Neuronal stem cell (in vitro differentiated cells): ENCODE data around the gene SCART1.
"Not testable (repeated sequence)": the region's sequence is repeated elsewhere in the genome, so short reads cannot be mapped to it uniquely, and the experiment has no call there.

Source experiments
- DNase-seq: peaks from one replicate; pipeline ENCODE4 v3.0.0-alpha.2; 2013; ENCODE audit warnings: low spot score
- H2AFZ ChIP-seq: one replicate; pipeline ENCODE4 v1.6.1; 2013; ENCODE audit warnings: mild to moderate bottlenecking, low read length, inconsistent platforms
- H2AK5ac ChIP-seq: 2 replicates; pipeline ENCODE4 v1.6.1; 2013; ENCODE audit warnings: low read depth, mild to moderate bottlenecking, inconsistent platforms, low read length, moderate library complexity, mixed read lengths
- H2BK120ac ChIP-seq: 2 replicates; pipeline ENCODE4 v1.6.1; 2013; ENCODE audit warnings: low read depth, mild to moderate bottlenecking, inconsistent platforms, low read length, moderate library complexity, mixed read lengths
- H2BK12ac ChIP-seq: one replicate; pipeline ENCODE4 v1.6.1; 2013; ENCODE audit warnings: low read length, inconsistent platforms
- H2BK15ac ChIP-seq: 2 replicates; pipeline ENCODE4 v1.6.1; 2013; ENCODE audit warnings: mild to moderate bottlenecking, low read length, inconsistent platforms, mixed read lengths
- H2BK5ac ChIP-seq: one replicate; pipeline ENCODE4 v1.6.1; 2013; ENCODE audit warnings: inconsistent platforms, mild to moderate bottlenecking, low read length, moderate library complexity
- H3K14ac ChIP-seq: one replicate; pipeline ENCODE4 v1.6.1; 2013; ENCODE audit warnings: low read length, inconsistent platforms
- H3K18ac ChIP-seq: 2 replicates; pipeline ENCODE4 v1.6.1; 2013; ENCODE audit warnings: low read length, inconsistent platforms
- H3K23ac ChIP-seq: 2 replicates; pipeline ENCODE4 v1.6.1; 2013; ENCODE audit warnings: low read depth, mild to moderate bottlenecking, mixed read lengths, low read length, inconsistent platforms; ENCODE audit not compliant: poor library complexity
- H3K27ac ChIP-seq: replicated peaks from 3 replicates; pipeline ENCODE4 v1.5.1; 2013; ENCODE audit warnings: low read length, inconsistent platforms
- H3K27me3 ChIP-seq, 3 experiments: 2 replicates each; pipeline ENCODE4 v1.6.1; 2013; ENCODE audit warnings: low read length in 3 of 3, mild to moderate bottlenecking in 2 of 3, inconsistent platforms in 1 of 3, low read depth in 1 of 3, mixed read lengths in 1 of 3, moderate library complexity in 1 of 3; ENCODE audit not compliant: control insufficient read depth in 3 of 3, insufficient read depth in 3 of 3
- H3K36me3 ChIP-seq, 2 donors: replicated peaks in 1 of 2; 2 replicates each; pipeline ENCODE4 v1.6.1; 2013; ENCODE audit warnings: low read length in 2 of 2; ENCODE audit not compliant: control insufficient read depth in 2 of 2, insufficient read depth in 2 of 2
- H3K4ac ChIP-seq: 2 replicates; pipeline ENCODE4 v1.6.1; 2013; ENCODE audit warnings: inconsistent platforms, mild to moderate bottlenecking, low read length, moderate library complexity
- H3K4me1 ChIP-seq, 2 donors: 1 replicate in 1 of 2; 2 replicates in 1 of 2; pipeline ENCODE4 v1.6.1; 2013; ENCODE audit warnings: low read length in 2 of 2, low read depth in 1 of 2; ENCODE audit not compliant: control insufficient read depth in 2 of 2, insufficient read depth in 1 of 2
- H3K4me2 ChIP-seq: one replicate; pipeline ENCODE4 v1.6.1; 2013; ENCODE audit warnings: mild to moderate bottlenecking, low read length, inconsistent platforms; ENCODE audit not compliant: insufficient read depth, poor library complexity, severe bottlenecking
- H3K4me3 ChIP-seq, 2 donors: 2 replicates each; pipeline ENCODE4 v1.5.1; 2013; ENCODE audit warnings: low read length in 2 of 2, mild to moderate bottlenecking in 2 of 2, inconsistent platforms in 1 of 2, moderate library complexity in 1 of 2
- H3K79me1 ChIP-seq: one replicate; pipeline ENCODE4 v1.6.1; 2013; ENCODE audit warnings: low read depth, mild to moderate bottlenecking, inconsistent platforms, low read length, moderate library complexity
- H3K9ac ChIP-seq: one replicate; pipeline ENCODE4 v1.6.1; 2013; ENCODE audit warnings: mild to moderate bottlenecking, low read depth, low read length, inconsistent platforms; ENCODE audit not compliant: poor library complexity
- H3K9me3 ChIP-seq, 2 donors: replicated peaks in 1 of 2; 2 replicates each; pipeline versions ENCODE3 to v1.6.1; 2013; ENCODE audit warnings: low read length in 2 of 2, mild to moderate bottlenecking in 2 of 2, inconsistent platforms in 1 of 2, low read depth in 1 of 2, mixed read lengths in 1 of 2, moderate library complexity in 1 of 2; ENCODE audit not compliant: control insufficient read depth in 2 of 2, insufficient read depth in 1 of 2
- H4K8ac ChIP-seq: one replicate; pipeline ENCODE4 v1.6.1; 2013; ENCODE audit warnings: low read depth, mild to moderate bottlenecking, inconsistent platforms, low read length, moderate library complexity
- H4K91ac ChIP-seq: one replicate; pipeline ENCODE4 v1.6.1; 2013; ENCODE audit warnings: low read length, low read depth, mild to moderate bottlenecking, inconsistent platforms; ENCODE audit not compliant: poor library complexity
- WGBS, 2 donors: extraction: QIAGEN DNeasy Blood & Tissue Kit; methylation state at CpG; one replicate each; pipeline ENCODE4 v1.1.7; 2013; ENCODE audit warnings: missing lambda C conversion rate in 2 of 2, mixed read lengths in 1 of 2; ENCODE audit not compliant: insufficient read length in 2 of 2, insufficient replicate concordance in 1 of 2; ENCODE audit errors: extremely low coverage in 2 of 2; 5-methylcytosine and 5-hydroxymethylcytosine counted together

The SCART1 gene

DNA sequence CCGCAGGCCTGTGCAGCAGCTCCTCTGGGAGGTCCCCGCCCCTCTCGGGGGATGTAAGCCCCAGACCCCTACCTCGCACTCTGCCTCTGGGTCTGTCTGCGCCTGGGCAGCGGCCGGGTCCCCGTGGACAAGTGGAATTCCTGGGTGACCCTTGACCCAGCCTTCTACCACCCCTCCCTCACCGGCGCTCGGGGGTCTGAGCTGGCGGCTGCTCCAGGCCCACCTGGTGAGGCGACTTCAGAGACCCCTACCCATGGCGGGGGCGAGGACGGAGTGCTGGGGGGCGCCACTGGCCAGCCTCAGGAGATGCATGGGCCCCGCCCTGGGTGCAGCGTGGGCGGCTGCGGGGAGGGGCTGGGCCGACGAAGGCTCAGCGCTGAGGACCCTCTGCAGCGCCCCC lies 21.0 kb upstream of the SCART1 start:
- H2AFZ ChIP-seq, H2BK120ac ChIP-seq, H3K4me2 ChIP-seq, H4K8ac ChIP-seq, H2BK5ac ChIP-seq, H3K27me3 ChIP-seq, H3K9me3 ChIP-seq, H3K14ac ChIP-seq, H3K27ac ChIP-seq, H3K4me1 ChIP-seq, H4K91ac ChIP-seq, H3K9ac ChIP-seq, H3K36me3 ChIP-seq, H3K18ac ChIP-seq, DNase-seq, H2AK5ac ChIP-seq, H3K4ac ChIP-seq, H3K79me1 ChIP-seq, H2BK15ac ChIP-seq, H3K23ac ChIP-seq, H3K4me3 ChIP-seq, H2BK12ac ChIP-seq: not testable (repeated sequence)
- no CpG with 5 or more reads among the region's 25 CpGs for WGBS, 2 donors

DNA sequence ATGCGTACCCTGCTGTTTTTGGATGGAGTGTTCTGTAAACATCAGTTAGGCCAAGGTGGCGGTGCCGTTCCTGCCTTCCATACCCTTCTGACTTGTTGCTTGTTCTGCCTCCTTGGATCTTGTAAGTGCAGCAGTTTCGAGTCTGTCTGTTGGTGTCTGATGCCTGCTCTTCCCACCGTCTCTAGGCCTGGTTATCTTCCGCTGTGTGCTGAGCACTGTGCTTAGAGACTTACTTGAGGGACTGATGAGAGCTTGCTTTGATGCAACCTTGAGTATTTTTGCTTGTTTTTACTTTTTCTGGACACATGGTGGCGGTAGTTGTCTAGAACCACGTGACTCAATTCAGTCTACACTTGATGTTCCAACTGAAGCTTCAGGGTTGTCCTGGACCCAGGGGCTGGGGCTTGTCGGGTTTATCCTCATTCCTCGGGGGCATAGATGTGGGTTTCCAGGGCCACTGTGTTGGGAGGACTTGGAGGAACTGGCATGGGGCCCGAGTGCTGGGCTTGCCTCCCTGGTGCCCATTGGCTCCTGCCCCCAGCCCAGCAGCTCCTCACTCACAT lies 15.0 kb upstream of the SCART1 start:
- H3K23ac ChIP-seq, result no peak overlapping the region
- H3K4me1 ChIP-seq, result no peaks in the 10 kb centered on the region
- no peak overlapping the region for H2BK15ac ChIP-seq
- no peaks in the 10 kb centered on the region for H3K27me3 ChIP-seq
- no peaks in the 10 kb centered on the region for H3K79me1 ChIP-seq
- H3K27ac ChIP-seq, result no peak overlapping the region
- no peak overlapping the region for H3K18ac ChIP-seq
- no peak for DNase-seq
- no peak overlapping the region for H3K4me3 ChIP-seq
- H3K4ac ChIP-seq, result no peak overlapping the region
- H2AFZ ChIP-seq, result no peak overlapping the region
- H2AK5ac ChIP-seq, result no peak overlapping the region
- H2BK5ac ChIP-seq, result no peak overlapping the region
- H2BK120ac ChIP-seq, result no peak overlapping the region
- no peak overlapping the region for H4K8ac ChIP-seq
- H4K91ac ChIP-seq, result no peak overlapping the region
- H3K9me3 ChIP-seq, result peaks cover 0 to 41% of the 10 kb centered on the region in 2 donors
- H3K36me3 ChIP-seq, result no peaks in the 10 kb centered on the region
- H3K4me2 ChIP-seq, result no peak overlapping the region
- WGBS, 2 donors, result no CpG with 5 or more reads among the region's 11 CpGs
- no peak overlapping the region for H3K14ac ChIP-seq
- H2BK12ac ChIP-seq, result no peak overlapping the region
- H3K9ac ChIP-seq, result no peak overlapping the region

DNA sequence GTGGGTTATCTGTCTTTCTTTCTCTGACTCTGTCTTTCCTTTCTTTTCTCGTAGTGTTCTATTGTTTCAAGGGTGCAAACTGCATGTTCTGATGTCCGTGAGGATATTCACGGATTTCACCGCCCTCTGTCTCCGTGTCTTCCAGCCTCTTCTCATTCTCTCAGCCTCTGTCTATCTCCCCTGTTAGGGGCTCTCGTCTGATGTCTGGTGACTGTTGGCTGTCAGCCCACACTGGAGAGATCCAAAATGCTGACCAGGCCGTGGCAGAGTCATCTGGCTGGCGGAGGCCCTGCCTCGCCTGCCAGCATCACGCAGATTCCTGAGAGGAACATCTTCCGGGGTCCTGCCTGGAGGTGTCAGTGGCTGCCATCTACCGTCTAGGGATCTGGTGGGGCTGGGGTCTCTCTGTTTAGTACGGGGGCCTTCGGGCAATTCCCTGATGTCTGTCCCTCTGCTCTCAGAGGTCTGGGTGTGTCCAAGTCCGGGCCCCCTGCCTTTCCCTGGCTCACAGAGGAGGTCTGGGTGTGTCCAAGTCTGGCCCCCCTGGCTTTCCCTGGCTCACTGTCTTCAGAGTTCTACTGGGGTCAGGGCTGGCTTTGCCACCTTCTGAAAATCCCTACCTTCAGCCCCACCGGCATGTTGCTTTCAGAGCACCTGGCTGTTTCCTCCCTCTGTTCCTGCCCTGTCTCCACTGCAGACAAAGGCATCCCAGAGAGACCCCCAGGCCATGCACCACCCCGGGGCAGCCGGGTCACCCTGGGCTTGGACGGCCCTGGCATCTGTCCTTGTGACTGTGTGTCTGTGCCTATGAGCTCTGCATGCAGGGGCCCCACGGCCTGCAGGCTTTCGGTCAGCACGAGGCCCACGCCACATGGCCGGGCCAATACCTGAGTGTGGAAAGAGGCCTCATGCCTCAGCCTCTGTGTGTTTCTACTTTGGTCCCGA lies 14.0 kb upstream of the SCART1 start:
- Histone ChIP-seq H2BK120ac (no peak overlapping the region), H3K18ac (no peak overlapping the region), H3K4me2 (no peak overlapping the region), H3K79me1 (no peaks in the 10 kb centered on the region), H3K23ac (no peak overlapping the region), H3K9ac (no peak overlapping the region), H2BK5ac (no peak overlapping the region), H3K27ac (no peak overlapping the region), H2BK15ac (no peak overlapping the region), H3K36me3 (no peaks in the 10 kb centered on the region), H3K9me3 (peaks cover 0 to 48% of the 10 kb centered on the region in 2 donors), H3K14ac (peak overlapping the region; percentile 58), H4K8ac (no peak overlapping the region), H2AK5ac (no peak overlapping the region), H2BK12ac (no peak overlapping the region), H3K4me3 (no peak overlapping the region), H4K91ac (no peak overlapping the region), H3K4ac (no peak overlapping the region), H3K27me3 (no peaks in the 10 kb centered on the region), H3K4me1 (no peaks in the 10 kb centered on the region), H2AFZ (no peak overlapping the region)
- no CpG with 5 or more reads among the region's 25 CpGs for WGBS, 2 donors
- DNase-seq, result no peak

DNA sequence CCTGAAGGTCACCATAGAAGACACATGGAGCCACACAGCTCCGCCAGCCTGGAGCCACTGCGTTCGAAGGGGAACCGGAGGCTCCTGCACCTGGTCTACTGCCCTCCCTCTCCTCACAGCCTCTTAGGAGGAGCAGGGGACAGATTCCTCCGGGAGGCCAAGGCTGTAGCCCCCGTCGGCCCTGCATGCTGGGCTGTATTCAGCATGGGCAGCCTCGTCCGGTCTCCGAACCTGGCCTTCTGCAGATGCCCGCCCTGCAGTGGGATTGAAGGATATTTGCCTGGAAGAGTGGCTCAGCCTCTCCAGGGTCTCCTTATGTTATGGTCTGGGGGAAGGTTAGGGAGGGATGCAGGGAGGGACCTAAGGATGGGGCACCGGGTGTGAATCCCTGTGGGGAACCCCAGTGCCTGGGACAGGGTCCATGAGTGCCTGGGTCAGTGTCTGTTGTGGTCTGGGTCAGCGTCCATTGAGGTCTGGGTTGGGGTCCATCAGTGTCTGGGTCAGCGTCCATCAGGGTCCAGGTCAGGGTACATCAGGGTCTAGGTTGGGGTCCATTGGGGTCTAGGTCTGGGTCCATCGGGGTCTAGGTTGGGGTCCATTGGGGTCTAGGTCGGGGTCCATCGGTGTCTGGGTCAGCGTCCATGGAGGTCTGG lies 13.0 kb upstream of the SCART1 start:
- Histone ChIP-seq H3K4ac (no peak overlapping the region), H2BK120ac (no peak overlapping the region), H3K79me1 (peaks cover 3% of the 10 kb centered on the region), H3K4me1 (no peaks in the 10 kb centered on the region), H3K36me3 (no peaks in the 10 kb centered on the region), H2BK15ac (no peak overlapping the region), H3K27me3 (no peaks in the 10 kb centered on the region), H4K91ac (no peak overlapping the region), H3K18ac (no peak overlapping the region), H2AK5ac (no peak overlapping the region), H2BK5ac (no peak overlapping the region), H2AFZ (no peak overlapping the region), H3K9ac (no peak overlapping the region), H4K8ac (no peak overlapping the region), H3K4me2 (no peak overlapping the region), H3K27ac (no peak overlapping the region), H3K4me3 (no peak overlapping the region), H3K23ac (no peak overlapping the region), H2BK12ac (no peak overlapping the region), H3K14ac (peak overlapping the region; percentile 58), H3K9me3 (peaks cover 0 to 57% of the 10 kb centered on the region in 2 donors)
- no peak for DNase-seq
- no CpG with 5 or more reads among the region's 18 CpGs for WGBS, 2 donors
